CD14-positive monocyte (primary cell): ENCODE measurements around the gene LRRIQ1. TPM values are rescaled to one million over a fixed set of nuclear protein-coding genes. Genes with fewer than 3 reads are reported as not detected.

ENCODE experiments used
- DNase-seq, 3 donors: peaks; one replicate each; pipeline ENCODE4 v3.0.0-alpha.2; 2011 to 2022
- H2AFZ ChIP-seq: 2 replicates; pipeline ENCODE4 v1.6.0; 2012; ENCODE audit warnings: mild to moderate bottlenecking, low read depth, low read length, inconsistent platforms; ENCODE audit not compliant: insufficient read depth, poor library complexity, severe bottlenecking
- H3K27ac ChIP-seq, 2 donors: 1 replicate in 1 of 2; 2 replicates in 1 of 2; pipeline ENCODE4 v1.5.1; 2012 to 2013; ENCODE audit warnings: low read length in 2 of 2, control low read depth in 1 of 2, inconsistent platforms in 1 of 2, low read depth in 1 of 2, mild to moderate bottlenecking in 1 of 2
- H3K27me3 ChIP-seq, 2 donors: one replicate each; pipeline versions ENCODE4 v1.6.0 to v1.6.1; 2011 to 2013; ENCODE audit warnings: low read length in 2 of 2; ENCODE audit not compliant: control insufficient read depth in 2 of 2, insufficient read depth in 2 of 2
- H3K36me3 ChIP-seq, 2 donors: replicated peaks in 1 of 2; 1 replicate in 1 of 2; 2 replicates in 1 of 2; pipeline versions ENCODE4 v1.5.1 to v1.6.1; 2012 to 2013; ENCODE audit warnings: low read length in 2 of 2, control low read depth in 1 of 2, inconsistent platforms in 1 of 2, mild to moderate bottlenecking in 1 of 2; ENCODE audit not compliant: insufficient read depth in 2 of 2, control insufficient read depth in 1 of 2
- H3K4me1 ChIP-seq, 2 donors: 1 replicate in 1 of 2; 2 replicates in 1 of 2; pipeline versions ENCODE4 v1.5.1 to v1.6.1; 2012 to 2013; ENCODE audit warnings: low read length in 2 of 2, control low read depth in 1 of 2, inconsistent platforms in 1 of 2, mild to moderate bottlenecking in 1 of 2, moderate library complexity in 1 of 2; ENCODE audit not compliant: insufficient read depth in 2 of 2, control insufficient read depth in 1 of 2
- H3K4me2 ChIP-seq: replicated peaks from 2 replicates; pipeline ENCODE3; 2012; ENCODE audit warnings: low read length, moderate library complexity, mild to moderate bottlenecking; ENCODE audit not compliant: poor library complexity, severe bottlenecking; ENCODE audit errors: extremely low read depth
- H3K4me3 ChIP-seq, 3 experiments: fragments of 200-600 bp in 1 of 3; sonication (generic) in 1 of 3; replicated peaks in 1 of 3; 1 replicate in 2 of 3; 2 replicates in 1 of 3; pipeline ENCODE4 v1.5.1; 2011 to 2013; ENCODE audit warnings: low read length in 3 of 3, mild to moderate bottlenecking in 3 of 3, control low read depth in 2 of 3, low read depth in 2 of 3, inconsistent platforms in 1 of 3, moderate library complexity in 1 of 3
- H3K79me2 ChIP-seq: 2 replicates; pipeline ENCODE4 v1.6.0; 2012; ENCODE audit warnings: mild to moderate bottlenecking, control low read depth, inconsistent platforms, low read length, moderate library complexity; ENCODE audit not compliant: insufficient read depth
- H3K9ac ChIP-seq: 2 replicates; pipeline ENCODE4 v1.6.0; 2017; ENCODE audit warnings: low read length, mild to moderate bottlenecking; ENCODE audit not compliant: insufficient read depth, poor library complexity, severe bottlenecking
- H3K9me3 ChIP-seq, 2 donors: replicated peaks in 1 of 2; 1 replicate in 1 of 2; 2 replicates in 1 of 2; pipeline versions ENCODE4 v1.5.1 to v1.6.1; 2012 to 2013; ENCODE audit warnings: low read length in 2 of 2, control low read depth in 1 of 2; ENCODE audit not compliant: control insufficient read depth in 1 of 2, insufficient read depth in 1 of 2
- H4K20me1 ChIP-seq: 2 replicates; pipeline ENCODE4 v1.6.0; 2012; ENCODE audit warnings: mild to moderate bottlenecking, low read length, control low read depth, moderate library complexity; ENCODE audit not compliant: insufficient read depth
- H3K27ac Mint-ChIP-seq, 7 donors: one replicate each; pipeline ENCODE4 v1.8.0; 2020; ENCODE audit warnings: mild to moderate bottlenecking in 7 of 7, mixed read lengths in 7 of 7, moderate library complexity in 6 of 7, inconsistent platforms in 2 of 7
- H3K27me3 Mint-ChIP-seq, 3 donors: one replicate each; pipeline ENCODE4 v1.8.0; 2021 to 2022; ENCODE audit warnings: low read depth in 3 of 3, mild to moderate bottlenecking in 3 of 3, mixed read lengths in 3 of 3, moderate library complexity in 3 of 3, inconsistent platforms in 1 of 3
- H3K36me3 Mint-ChIP-seq, 2 donors: one replicate each; pipeline ENCODE4 v1.8.0; 2020; ENCODE audit warnings: mixed read lengths in 2 of 2, inconsistent platforms in 1 of 2, mild to moderate bottlenecking in 1 of 2
- H3K4me1 Mint-ChIP-seq: one replicate; pipeline ENCODE4 v1.8.0; 2020; ENCODE audit warnings: mild to moderate bottlenecking, mixed read lengths
- H3K4me3 Mint-ChIP-seq, 2 donors: one replicate each; pipeline ENCODE4 v1.8.0; 2020; ENCODE audit warnings: mild to moderate bottlenecking in 2 of 2, mixed read lengths in 2 of 2, moderate library complexity in 1 of 2
- H3K9me3 Mint-ChIP-seq, 7 donors: one replicate each; pipeline ENCODE4 v1.8.0; 2020 to 2022; ENCODE audit warnings: mixed read lengths in 7 of 7, mild to moderate bottlenecking in 6 of 7, moderate library complexity in 6 of 7, inconsistent platforms in 2 of 7
- WGBS: methylation state at CpG from one replicate; pipeline ENCODE4 v1.1.5; 2013; ENCODE audit warnings: missing lambda C conversion rate; ENCODE audit not compliant: insufficient coverage; 5-methylcytosine and 5-hydroxymethylcytosine counted together
- intact Hi-C, 2 donors: fragments of 100-400 bp; cut with micrococcal nuclease; formaldehyde crosslinking; loops; one replicate each; pipeline versions ENCODE4 v1.15.0 to v1.15.1; 2023
- polyA plus RNA-seq, 3 donors: library from polyadenylated mRNA; depleted of rRNA in 1 of 3; unstranded in 2 of 3; stranded (reverse) in 1 of 3; fragments of 300-500 nt in 2 of 3; fragments of >200 nt in 1 of 3; fragmentation: Illumina TruSeq in 2 of 3; gene quantifications; 1 replicate in 2 of 3; 2 replicates in 1 of 3; pipeline ENCODE4 v1.2.3, GENCODE V29; 2012 to 2021
- TF ChIP-seq, protein P1 (sequence below): fragments of 200-600 bp; IDR thresholded peaks from one replicate; pipeline ENCODE4 v1.8.0; 2022; ENCODE audit warnings: antibody characterized with exemption, mild to moderate bottlenecking

Gene LRRIQ1
- polyA plus RNA-seq, 3 donors, result not detected

GRCh38 chr12:84996759-84997158 is 39.4 kb upstream of the LRRIQ1 start:
- H3K27ac Mint-ChIP-seq, result no peak overlapping the region
- no peaks in the 10 kb centered on the region for H3K36me3 ChIP-seq
- H3K4me3 ChIP-seq, result no peak overlapping the region
- H3K4me1 ChIP-seq, result no peaks in the 10 kb centered on the region
- no peaks in the 10 kb centered on the region for H3K9me3 ChIP-seq
- H3K79me2 ChIP-seq, result no peaks in the 10 kb centered on the region
- no peak overlapping the region for H3K4me3 Mint-ChIP-seq
- no peaks in the 10 kb centered on the region for H3K27me3 ChIP-seq
- H3K4me1 Mint-ChIP-seq, result no peaks in the 10 kb centered on the region
- H3K27ac ChIP-seq, result no peak overlapping the region
- no peak overlapping the region for H3K4me2 ChIP-seq
- H3K27me3 Mint-ChIP-seq, result peaks cover 0 to 2% (median 1%) of the 10 kb centered on the region in 3 donors
- DNase-seq, result no peak
- no peak overlapping the region for H2AFZ ChIP-seq
- intact Hi-C loops, result no loop called here
- TF ChIP-seq, protein P1, sequence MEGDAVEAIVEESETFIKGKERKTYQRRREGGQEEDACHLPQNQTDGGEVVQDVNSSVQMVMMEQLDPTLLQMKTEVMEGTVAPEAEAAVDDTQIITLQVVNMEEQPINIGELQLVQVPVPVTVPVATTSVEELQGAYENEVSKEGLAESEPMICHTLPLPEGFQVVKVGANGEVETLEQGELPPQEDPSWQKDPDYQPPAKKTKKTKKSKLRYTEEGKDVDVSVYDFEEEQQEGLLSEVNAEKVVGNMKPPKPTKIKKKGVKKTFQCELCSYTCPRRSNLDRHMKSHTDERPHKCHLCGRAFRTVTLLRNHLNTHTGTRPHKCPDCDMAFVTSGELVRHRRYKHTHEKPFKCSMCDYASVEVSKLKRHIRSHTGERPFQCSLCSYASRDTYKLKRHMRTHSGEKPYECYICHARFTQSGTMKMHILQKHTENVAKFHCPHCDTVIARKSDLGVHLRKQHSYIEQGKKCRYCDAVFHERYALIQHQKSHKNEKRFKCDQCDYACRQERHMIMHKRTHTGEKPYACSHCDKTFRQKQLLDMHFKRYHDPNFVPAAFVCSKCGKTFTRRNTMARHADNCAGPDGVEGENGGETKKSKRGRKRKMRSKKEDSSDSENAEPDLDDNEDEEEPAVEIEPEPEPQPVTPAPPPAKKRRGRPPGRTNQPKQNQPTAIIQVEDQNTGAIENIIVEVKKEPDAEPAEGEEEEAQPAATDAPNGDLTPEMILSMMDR, result no peak
- WGBS, result no CpG with 5 or more reads among the region's 1 CpG
- no peak overlapping the region for H3K9ac ChIP-seq
- H3K36me3 Mint-ChIP-seq, result no peaks in the 10 kb centered on the region
- H3K9me3 Mint-ChIP-seq, result peaks cover 0 to 2% (median 0%) of the 10 kb centered on the region in 7 donors
- no peaks in the 10 kb centered on the region for H4K20me1 ChIP-seq

DNA sequence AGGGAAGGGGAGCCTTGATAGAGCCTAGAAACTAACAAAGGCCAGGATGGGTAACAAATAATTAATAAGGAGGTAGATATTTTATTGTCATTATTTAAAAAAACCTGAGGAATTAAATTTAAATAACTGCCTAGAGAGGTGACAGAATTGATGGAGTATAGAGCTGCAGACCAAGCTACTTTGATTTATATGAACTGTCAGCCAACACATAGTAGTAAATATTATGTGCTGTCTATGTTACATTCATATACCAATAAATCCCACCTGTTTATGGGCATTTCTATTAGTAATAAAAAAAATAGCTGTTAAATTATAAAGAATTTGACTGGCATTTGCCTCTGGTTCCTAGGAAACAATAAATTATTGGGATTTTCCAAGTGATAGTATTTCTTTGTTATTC is 37.8 kb upstream of the LRRIQ1 start:
- Mint-ChIP-seq H3K36me3 (no peaks in the 10 kb centered on the region), H3K27ac (no peak overlapping the region), H3K4me1 (no peaks in the 10 kb centered on the region), H3K9me3 (peaks cover 0 to 4% (median 1%) of the 10 kb centered on the region in 7 donors), H3K27me3 (peaks cover 1 to 2% (median 2%) of the 10 kb centered on the region in 3 donors), H3K4me3 (no peak overlapping the region)
- H3K9me3 ChIP-seq, result no peaks in the 10 kb centered on the region
- TF ChIP-seq, protein P1, result no peak
- no peak overlapping the region for H3K27ac ChIP-seq
- H3K4me3 ChIP-seq, result no peak overlapping the region
- H3K9ac ChIP-seq, result no peak overlapping the region
- no peaks in the 10 kb centered on the region for H3K36me3 ChIP-seq
- no peaks in the 10 kb centered on the region for H3K27me3 ChIP-seq
- no peak overlapping the region for H2AFZ ChIP-seq
- H3K4me2 ChIP-seq, result no peak overlapping the region
- H3K4me1 ChIP-seq, result no peaks in the 10 kb centered on the region
- no peak for DNase-seq
- no peaks in the 10 kb centered on the region for H3K79me2 ChIP-seq
- H4K20me1 ChIP-seq, result no peaks in the 10 kb centered on the region
- intact Hi-C loops, result no loop called here
